ENCODE results near the gene SPDYA. TPM values are rescaled to one million over a fixed set of nuclear protein-coding genes. Genes with fewer than 3 reads are reported as not detected.

Gene SPDYA
- total RNA-seq, 2 experiments from 2014 or later: 1.6 TPM

- H3K27ac Mint-ChIP-seq: no peak overlapping the region
- CTCF ChIA-PET: no interaction called here
These were observed 28.3 kb downstream of the SPDYA start for GRCh38 chr2:28838971-28839370.

GRCh38 chr2:28842042-28842441, 31.4 kb downstream of the SPDYA start:
- Mint-ChIP-seq H3K27ac (no peak overlapping the region), H3K9me3 (ENCODE audit: low read depth) (no peaks in the 10 kb centered on the region), H3K4me3 (no peak overlapping the region), H3K4me1 (peaks cover 2% of the 10 kb centered on the region), H3K36me3 (peaks cover 4% of the 10 kb centered on the region), H3K27me3 (no peaks in the 10 kb centered on the region)
- CTCF ChIA-PET: no interaction called here
- ATAC-seq (no peak), DNase-seq (no peak)

More at GRCh38 chr2:28838971-28839370, 28.3 kb downstream of the SPDYA start:
- Mint-ChIP-seq H3K27me3 (peaks cover 3% of the 10 kb centered on the region), H3K9me3 (ENCODE audit: low read depth) (no peaks in the 10 kb centered on the region), H3K4me3 (no peak overlapping the region), H3K4me1 (peaks cover 2% of the 10 kb centered on the region), H3K36me3 (peaks cover under 1% of the 10 kb centered on the region)
- no peak for ATAC-seq
- DNase-seq: no peak

- ATAC-seq: no peak
- CTCF ChIA-PET: no interaction called here
- Mint-ChIP-seq H3K36me3 (peaks cover 19% of the 10 kb centered on the region), H3K27me3 (no peaks in the 10 kb centered on the region), H3K4me3 (no peak overlapping the region), H3K9me3 (ENCODE audit: low read depth) (no peaks in the 10 kb centered on the region), H3K27ac (no peak overlapping the region), H3K4me1 (peaks cover under 1% of the 10 kb centered on the region)
- no peak for DNase-seq
These were observed 44.6 kb downstream of the SPDYA start for GRCh38 chr2:28855193-28855592.

GRCh38 chr2:28855977-28856376, 45.3 kb downstream of the SPDYA start:
- CTCF ChIA-PET: no interaction called here
- Mint-ChIP-seq H3K4me3 (no peak overlapping the region), H3K9me3 (ENCODE audit: low read depth) (no peaks in the 10 kb centered on the region), H3K27me3 (no peaks in the 10 kb centered on the region), H3K4me1 (peaks cover 3% of the 10 kb centered on the region), H3K36me3 (peaks cover 27% of the 10 kb centered on the region), H3K27ac (no peak overlapping the region)
- ATAC-seq: no peak
- DNase-seq: no peak

- Mint-ChIP-seq H3K27me3 (no peaks in the 10 kb centered on the region), H3K4me3 (peak overlapping the region; percentile 29), H3K27ac (no peak overlapping the region), H3K4me1 (peaks cover 34% of the 10 kb centered on the region), H3K36me3 (peaks cover 6% of the 10 kb centered on the region), H3K9me3 (ENCODE audit: low read depth) (no peaks in the 10 kb centered on the region)
- DNase-seq (no peak), ATAC-seq (no peak)
- CTCF ChIA-PET: interaction anchor here (1.8 kb wide), 1 partner anchor 48 kb away, joined by 8 read pairs; no protein-coding TSS in a partner anchor
These were observed 58.0 kb downstream of the SPDYA start for GRCh38 chr2:28868611-28869010.

- peaks cover 30% of the 10 kb centered on the region for H3K4me1 Mint-ChIP-seq
- peaks cover 1% of the 10 kb centered on the region for H3K27me3 Mint-ChIP-seq
- peak overlapping the region; percentile 95 for H3K4me3 Mint-ChIP-seq
- H3K27ac Mint-ChIP-seq: peak overlapping the region; percentile 98
- ATAC-seq (peak; percentile 13), DNase-seq (no peak)
- H3K9me3 Mint-ChIP-seq (ENCODE audit: low read depth): no peaks in the 10 kb centered on the region
- CTCF ChIA-PET: interaction anchor here (0.6 to 1.9 kb wide), 9 partner anchors 9 to 302 kb away, joined by 3 to 11 read pairs (median 3); no protein-coding TSS in a partner anchor
- peaks cover 5% of the 10 kb centered on the region for H3K36me3 Mint-ChIP-seq
These were observed 59.0 kb downstream of the SPDYA start for GRCh38 chr2:28869494-28870145.

- CTCF ChIA-PET: interaction anchor here (0.6 to 1.9 kb wide), 9 partner anchors 10 to 303 kb away, joined by 3 to 11 read pairs (median 3); no protein-coding TSS in a partner anchor
- DNase-seq: peak; percentile 98
These were observed 59.7 kb downstream of the SPDYA start, which contains the start of gene TRMT61B for GRCh38 chr2:28870146-28870891. TRMT61B (minus strand) TSS chr2:28870309; CDS start chr2:28870277, 32 bp downstream.

GRCh38 chr2:28871620-28872019, 61.0 kb downstream of the SPDYA start:
- peak overlapping the region; percentile 95 for H3K4me3 Mint-ChIP-seq
- DNase-seq (no peak), ATAC-seq (no peak)
- no peak overlapping the region for H3K27ac Mint-ChIP-seq
- CTCF ChIA-PET: no interaction called here
- no peaks in the 10 kb centered on the region for H3K9me3 Mint-ChIP-seq (ENCODE audit: low read depth)
- peaks cover 5% of the 10 kb centered on the region for H3K36me3 Mint-ChIP-seq
- peaks cover 25% of the 10 kb centered on the region for H3K4me1 Mint-ChIP-seq
- peaks cover 19% of the 10 kb centered on the region for H3K27me3 Mint-ChIP-seq

More at GRCh38 chr2:28870146-28870891, 59.7 kb downstream of the SPDYA start, which contains the start of gene TRMT61B:
- Mint-ChIP-seq H3K27ac (peak within 1 kb of the TSS; percentile 98), H3K27me3 (peaks cover 7% of the 10 kb centered on the region), H3K36me3 (peaks cover 5% of the 10 kb centered on the region), H3K4me3 (peak within 1 kb of the TSS; percentile 95), H3K9me3 (ENCODE audit: low read depth) (no peaks in the 10 kb centered on the region), H3K4me1 (peaks cover 26% of the 10 kb centered on the region)
- peak; percentile 99 for ATAC-seq

GRCh38 chr2:28880193-28880592, 69.6 kb downstream of the SPDYA start:
- no peaks in the 10 kb centered on the region for H3K4me1 Mint-ChIP-seq
- no peaks in the 10 kb centered on the region for H3K9me3 Mint-ChIP-seq (ENCODE audit: low read depth)
- H3K4me3 Mint-ChIP-seq: no peak overlapping the region
- peaks cover 35% of the 10 kb centered on the region for H3K27me3 Mint-ChIP-seq
- CTCF ChIA-PET: no interaction called here
- H3K36me3 Mint-ChIP-seq: no peaks in the 10 kb centered on the region
- no peak overlapping the region for H3K27ac Mint-ChIP-seq
- DNase-seq: no peak
- no peak for ATAC-seq

GRCh38 chr2:28893488-28893887, 82.9 kb downstream of the SPDYA start:
- Mint-ChIP-seq H3K4me3 (peak overlapping the region; percentile 7), H3K9me3 (ENCODE audit: low read depth) (no peaks in the 10 kb centered on the region), H3K4me1 (peaks cover 28% of the 10 kb centered on the region), H3K27ac (no peak overlapping the region), H3K27me3 (peaks cover 4% of the 10 kb centered on the region), H3K36me3 (peaks cover 7% of the 10 kb centered on the region)
- DNase-seq: no peak
- CTCF ChIA-PET: no interaction called here
- ATAC-seq: no peak

- ATAC-seq: peak; percentile 94
- H3K27me3 Mint-ChIP-seq: no peaks in the 10 kb centered on the region
- CTCF ChIA-PET: interaction anchor here (0.9 to 1.6 kb wide), 3 partner anchors 24 to 328 kb away, joined by 3 to 7 read pairs (median 3); partner anchors contain the start of gene TRMT61B
- no peaks in the 10 kb centered on the region for H3K9me3 Mint-ChIP-seq (ENCODE audit: low read depth)
- H3K4me1 Mint-ChIP-seq: peaks cover 38% of the 10 kb centered on the region
- peaks cover 11% of the 10 kb centered on the region for H3K36me3 Mint-ChIP-seq
- peak within 1 kb of the TSS; percentile 97 for H3K4me3 Mint-ChIP-seq
- H3K27ac Mint-ChIP-seq: peak within 1 kb of the TSS; percentile 88
- peak; percentile 99 for DNase-seq
These were observed 84.0 kb downstream of the SPDYA start, which contains the start of gene WDR43 for GRCh38 chr2:28894470-28895188. WDR43 (plus strand) TSS chr2:28894667; CDS start chr2:28894699, 32 bp downstream.

- DNase-seq (peak; percentile 67), ATAC-seq (peak; percentile 16)
- Mint-ChIP-seq H3K4me1 (peaks cover 43% of the 10 kb centered on the region), H3K27me3 (no peaks in the 10 kb centered on the region), H3K36me3 (peaks cover 11% of the 10 kb centered on the region), H3K9me3 (ENCODE audit: low read depth) (no peaks in the 10 kb centered on the region), H3K27ac (peak overlapping the region; percentile 88), H3K4me3 (peak overlapping the region; percentile 97)
- CTCF ChIA-PET: interaction anchor here (0.8 to 2.1 kb wide), 8 partner anchors 13 to 329 kb away, joined by 3 to 7 read pairs (median 3); partner anchors contain the start of gene TRMT61B
These were observed 84.7 kb downstream of the SPDYA start for GRCh38 chr2:28895189-28895893.
